NCI-H146 (cell line): ENCODE data around the gene EMILIN2.
"Not testable (repeated sequence)": the region's sequence is repeated elsewhere in the genome, so short reads cannot be mapped to it uniquely, and the experiment has no call there.

Experiments
- DNase-seq: peaks from one replicate; lab custom pipeline; 2025; lab: John Stamatoyannopoulos, UW

The EMILIN2 gene

DNA sequence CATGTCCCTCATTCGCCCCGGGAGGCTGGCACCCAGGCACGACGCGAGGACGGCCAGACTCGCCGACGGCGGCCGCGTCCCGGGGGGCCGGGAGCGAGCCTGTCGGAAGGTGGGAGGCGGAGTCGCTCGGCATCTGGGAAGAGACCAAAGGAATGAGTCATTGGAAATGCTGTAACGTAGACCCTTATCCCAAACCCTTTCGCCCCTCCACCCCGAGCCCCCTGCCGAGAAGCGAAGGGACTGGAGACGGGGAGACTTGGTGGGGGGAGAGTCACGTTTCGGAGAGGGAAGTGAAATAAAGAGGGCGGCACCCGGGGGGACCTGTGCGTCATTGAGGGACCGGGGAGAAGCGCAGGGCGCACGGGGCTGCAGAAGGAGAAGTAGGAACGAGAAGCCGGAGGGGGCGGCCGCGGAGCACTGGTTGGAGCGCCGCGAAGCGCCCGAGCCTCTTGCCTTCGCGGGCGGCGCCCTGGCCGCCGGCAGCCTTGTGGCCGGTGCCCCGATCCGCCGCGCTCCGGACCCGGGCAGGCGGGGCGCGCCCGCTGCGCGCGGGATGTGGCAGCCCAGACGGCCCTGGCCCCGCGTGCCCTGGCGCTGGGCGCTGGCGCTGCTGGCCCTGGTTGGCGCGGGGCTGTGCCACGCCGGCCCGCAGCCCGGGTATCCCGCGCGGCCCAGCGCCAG lies at the start of gene EMILIN2:
EMILIN2 (plus strand) TSS at position 371 of the 681 bp plus-strand sequence; CDS start at position 554, 183 bp downstream.
- DNase-seq: no peak

GRCh38 chr18:2797951-2798350 lies 48.9 kb upstream of the EMILIN2 start:
- DNase-seq: no peak

DNA sequence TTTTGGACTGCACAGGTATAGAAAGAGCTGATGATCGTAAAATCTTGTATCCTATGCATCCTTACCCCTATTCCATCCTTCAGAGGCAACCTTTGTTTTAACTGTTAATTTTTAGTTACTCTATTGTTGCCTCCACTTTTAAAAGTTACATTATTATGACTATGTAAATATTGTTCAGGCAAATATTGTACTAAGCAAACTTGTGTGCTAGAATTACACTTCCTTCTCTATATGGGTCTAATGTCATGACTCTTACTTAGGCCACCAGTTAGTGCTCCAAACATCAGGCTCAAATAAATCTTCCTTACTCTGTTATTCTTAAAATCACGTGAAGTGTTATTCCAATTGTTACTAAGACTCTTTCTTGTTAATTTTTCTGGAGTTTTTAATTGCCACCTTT lies 47.4 kb upstream of the EMILIN2 start:
- no peak for DNase-seq

DNA sequence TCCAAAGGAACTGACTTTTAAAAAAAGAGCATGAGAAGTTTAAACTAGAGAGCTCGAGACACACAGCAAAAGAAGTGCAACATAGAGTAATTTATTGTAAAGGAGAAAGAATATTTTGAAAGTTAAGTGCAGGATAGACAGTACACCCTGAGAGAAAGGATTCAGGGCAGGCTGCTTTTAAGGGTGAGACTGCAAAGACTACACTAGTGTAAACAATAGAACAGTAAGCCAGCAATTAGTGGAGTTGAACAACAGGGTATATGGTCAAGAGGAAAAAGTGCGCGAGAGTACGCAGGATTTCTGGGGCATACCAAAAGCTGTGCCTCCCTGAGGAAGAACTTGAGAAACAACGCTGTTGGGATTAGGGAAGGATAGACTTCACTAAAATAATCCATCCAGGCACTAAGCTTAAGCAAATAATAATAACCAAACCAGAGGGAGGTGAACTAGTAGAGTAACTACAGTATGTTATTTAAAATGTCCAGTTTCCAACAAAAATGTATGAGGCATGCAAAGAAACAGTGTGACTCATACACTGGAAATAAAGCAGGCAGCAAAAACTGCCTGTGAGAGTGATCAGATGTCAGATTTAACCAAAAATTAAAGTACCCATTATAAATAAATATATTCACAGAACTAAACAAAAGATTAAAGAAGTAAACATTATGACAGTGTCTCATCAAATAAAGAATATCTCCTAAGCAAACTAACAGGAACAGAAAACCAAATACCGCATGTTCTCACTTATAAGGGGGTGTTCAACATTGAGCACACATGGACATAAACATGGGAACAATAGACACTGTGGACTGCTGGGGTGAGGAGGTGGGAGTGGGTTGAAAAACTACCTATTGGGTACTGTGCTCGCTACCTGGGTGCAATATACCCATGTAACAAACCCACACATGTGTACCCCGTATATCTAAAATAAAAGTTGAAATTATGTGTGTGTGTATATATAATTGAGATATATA lies 40.5 kb upstream of the EMILIN2 start:
- DNase-seq: no peak

- not testable (repeated sequence) for DNase-seq
Observed at GRCh38 chr18:2808640-2809039, 38.2 kb upstream of the EMILIN2 start.

- not testable (repeated sequence) for DNase-seq
Observed at GRCh38 chr18:2809666-2810183, 37.1 kb upstream of the EMILIN2 start.

- no peak for DNase-seq
Observed at GRCh38 chr18:2811416-2811815, 35.4 kb upstream of the EMILIN2 start.

GRCh38 chr18:2814928-2815327 lies 31.9 kb upstream of the EMILIN2 start:
- no peak for DNase-seq

DNA sequence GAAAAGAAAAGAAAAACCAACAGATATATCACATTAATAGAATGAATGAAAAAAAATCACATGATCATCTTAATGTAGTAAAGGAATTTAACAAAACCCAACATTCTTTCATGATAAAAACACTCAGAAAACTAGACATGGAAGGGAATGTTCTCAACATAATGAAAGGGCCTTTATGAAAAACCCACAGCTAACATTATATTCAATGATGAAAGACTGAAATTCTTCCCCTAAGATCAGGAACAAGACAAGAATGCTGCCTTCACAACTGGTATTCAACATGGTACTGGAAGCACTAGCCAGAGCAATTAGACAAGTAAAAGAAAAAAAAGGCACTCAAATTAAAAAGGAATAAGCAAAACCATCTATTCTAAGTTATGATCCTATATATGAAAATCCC lies 28.5 kb upstream of the EMILIN2 start:
- no peak for DNase-seq

- DNase-seq: no peak
Observed at GRCh38 chr18:2821695-2822094, 25.1 kb upstream of the EMILIN2 start.

DNA sequence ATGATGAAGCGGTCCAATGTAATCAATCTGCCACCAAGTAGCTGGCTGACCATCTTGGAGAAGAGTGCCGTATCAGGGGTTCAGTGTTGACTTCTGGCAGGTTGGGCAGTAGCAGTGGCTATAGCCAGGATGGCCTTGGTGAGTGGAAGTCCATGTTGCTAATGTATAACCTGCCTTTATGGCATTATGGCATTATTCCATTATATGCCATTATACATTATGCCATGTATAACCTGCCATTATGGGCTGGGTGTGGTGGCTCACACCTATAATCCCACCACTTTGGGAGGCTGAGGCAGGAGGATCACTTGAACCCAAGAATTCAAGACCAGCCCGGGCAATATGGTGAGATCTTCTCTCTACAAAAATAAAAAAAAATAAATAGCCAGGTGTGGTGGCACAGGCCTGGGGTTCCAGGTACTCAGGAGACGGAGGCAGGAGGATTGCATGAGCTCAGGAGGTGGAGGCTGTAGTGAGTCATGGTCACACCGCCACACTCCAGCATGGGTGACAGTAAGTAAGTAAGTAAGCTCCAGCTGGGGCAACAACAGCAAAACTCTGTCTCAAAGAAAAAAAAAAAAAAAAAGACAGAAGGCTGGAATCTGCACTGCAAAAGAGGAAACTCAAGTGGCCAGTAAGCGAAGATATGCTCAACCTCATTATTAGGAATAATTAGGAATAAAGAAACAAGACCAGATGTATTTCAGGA lies 24.4 kb upstream of the EMILIN2 start:
- DNase-seq: no peak

GRCh38 chr18:2823202-2823601 lies 23.6 kb upstream of the EMILIN2 start:
- DNase-seq: no peak

GRCh38 chr18:2823966-2824365 lies 22.8 kb upstream of the EMILIN2 start:
- DNase-seq: no peak

DNA sequence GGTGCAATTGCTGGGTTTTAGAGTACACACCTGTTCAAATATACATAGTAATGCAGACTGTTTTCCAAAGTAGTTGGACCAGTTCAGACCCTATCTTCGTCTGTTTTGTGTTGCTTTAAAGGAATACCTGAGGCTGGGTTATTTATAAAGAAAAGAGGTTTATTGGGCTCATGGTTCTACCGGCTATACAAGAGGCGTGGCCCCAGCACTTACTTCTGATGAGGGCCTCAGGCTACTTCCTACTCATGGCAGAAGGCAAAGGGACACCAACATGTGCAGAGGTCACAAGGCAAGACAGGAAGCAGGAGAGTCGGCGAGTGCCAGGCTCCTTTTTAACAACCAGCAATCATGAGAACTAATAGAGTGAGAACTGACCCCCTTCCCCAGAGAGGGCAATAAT lies 21.9 kb upstream of the EMILIN2 start:
- DNase-seq: no peak

- DNase-seq: no peak
Observed at GRCh38 chr18:2825613-2826175, 21.1 kb upstream of the EMILIN2 start.

- no peak for DNase-seq
Observed at GRCh38 chr18:2826581-2826980, 20.2 kb upstream of the EMILIN2 start.

DNA sequence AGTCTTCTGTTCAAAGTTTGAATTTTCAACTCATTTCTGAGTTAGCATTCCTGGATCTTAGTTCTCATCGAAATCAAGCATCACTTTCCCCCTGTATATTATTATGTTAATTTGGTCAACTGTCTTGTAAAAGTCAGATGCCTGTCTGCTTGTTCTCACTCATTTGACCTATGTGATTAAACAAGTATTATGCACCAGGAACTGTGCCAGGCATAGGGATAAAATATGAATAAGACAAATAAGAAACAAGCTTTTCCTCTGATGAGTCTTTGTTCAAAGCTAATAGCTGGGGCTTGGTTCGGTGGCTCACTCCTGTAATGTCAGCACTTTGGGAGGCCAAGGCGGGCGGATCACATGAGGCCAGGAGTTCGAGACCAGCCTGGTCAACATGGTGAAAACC lies 19.7 kb upstream of the EMILIN2 start:
- DNase-seq: no peak

- DNase-seq: not testable (repeated sequence)
Observed at GRCh38 chr18:2836118-2836517, 10.7 kb upstream of the EMILIN2 start.

DNA sequence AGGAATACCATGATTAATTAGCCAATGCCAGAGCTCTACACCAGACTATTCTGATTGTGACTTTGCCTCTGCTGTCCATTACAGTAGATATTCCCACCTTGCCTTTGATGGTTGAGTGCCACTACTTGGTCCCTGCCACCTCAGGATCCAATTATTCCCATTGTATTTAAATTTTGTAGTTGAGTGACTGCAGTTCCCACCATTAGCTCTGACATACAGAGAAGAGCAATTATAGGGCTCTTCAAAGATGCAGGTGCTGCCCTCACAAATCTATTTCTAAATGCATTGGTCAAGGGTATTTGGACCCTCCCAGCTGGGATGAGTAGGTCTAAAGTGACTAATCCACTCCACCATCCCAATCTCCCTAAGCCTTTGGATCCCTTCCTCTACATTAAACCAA lies 9.5 kb upstream of the EMILIN2 start:
- DNase-seq: not testable (repeated sequence)

GRCh38 chr18:2839202-2839601 lies 7.6 kb upstream of the EMILIN2 start:
- no peak for DNase-seq

DNA sequence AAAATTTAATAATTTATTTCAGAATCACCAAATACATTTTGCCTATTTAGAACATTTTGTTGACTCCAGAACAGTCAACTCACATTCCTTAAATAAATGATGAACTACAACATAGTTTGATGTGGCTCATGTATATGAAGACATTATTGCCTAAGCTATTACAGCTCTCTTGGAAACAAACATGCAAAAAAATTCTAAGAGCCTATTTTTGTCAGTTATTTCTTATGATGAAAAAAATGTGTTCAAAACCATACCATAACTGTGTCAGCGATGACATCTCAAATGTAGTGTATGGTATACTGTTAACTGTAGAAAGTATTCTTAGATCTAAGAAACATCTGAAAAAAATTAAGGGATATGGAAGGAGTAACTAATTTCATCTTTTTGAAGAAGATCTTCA lies 6.3 kb upstream of the EMILIN2 start:
- no peak for DNase-seq

- no peak for DNase-seq
Observed at GRCh38 chr18:2843146-2843545, 3.7 kb upstream of the EMILIN2 start.
